ES-I3 (cell line): ENCODE data around the gene FLVCR2.
"Not testable (repeated sequence)": the region's sequence is repeated elsewhere in the genome, so short reads cannot be mapped to it uniquely, and the experiment has no call there.

ENCODE experiments used
- H3K36me3 ChIP-seq: 2 replicates; pipeline ENCODE4 v1.6.1; 2013; ENCODE audit warnings: mild to moderate bottlenecking, low read length, control low read depth, moderate library complexity; ENCODE audit not compliant: insufficient read depth
- H3K4me1 ChIP-seq: 2 replicates; pipeline ENCODE4 v1.6.1; 2013; ENCODE audit warnings: mild to moderate bottlenecking, control low read depth, low read length; ENCODE audit not compliant: insufficient read depth
- H3K9ac ChIP-seq: 2 replicates; pipeline ENCODE4 v1.6.1; 2013; ENCODE audit warnings: low read depth, mild to moderate bottlenecking, low read length, moderate library complexity
- H3K9me3 ChIP-seq: 2 replicates; pipeline ENCODE4 v1.6.1; 2013; ENCODE audit warnings: mild to moderate bottlenecking, low read length, moderate library complexity; ENCODE audit not compliant: control insufficient read depth, insufficient read depth

Gene FLVCR2

DNA sequence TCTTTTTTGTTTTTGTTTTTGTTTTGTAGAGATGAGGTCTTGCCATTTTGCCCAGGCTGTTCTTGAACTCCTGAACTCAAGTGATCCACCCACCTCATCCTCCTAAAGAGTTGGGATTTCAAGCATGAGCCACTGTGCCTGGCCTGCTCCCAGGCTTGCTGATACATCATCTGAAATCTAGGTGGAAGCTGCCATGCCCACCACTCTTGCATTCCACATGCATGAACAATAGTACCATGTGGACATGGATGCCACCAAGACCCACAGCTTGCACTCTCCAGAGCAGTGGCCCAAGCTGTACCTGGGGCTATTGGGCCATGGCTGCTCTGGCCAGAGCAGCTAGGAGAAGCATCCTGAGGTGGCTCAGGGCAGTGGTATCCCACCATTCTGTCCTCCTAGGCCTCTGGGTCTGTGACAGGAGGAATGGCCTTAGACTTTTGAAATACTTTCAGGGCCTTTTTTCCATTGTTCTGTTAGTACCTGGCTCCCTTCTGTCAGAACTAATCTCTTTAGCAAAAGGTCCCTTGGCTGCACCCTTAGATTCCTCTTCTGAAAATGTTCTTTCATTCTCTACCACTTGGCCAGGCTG, 13.7 kb downstream of the FLVCR2 start:
- H3K9ac ChIP-seq = no peak overlapping the region
- H3K4me1 ChIP-seq = no peaks in the 10 kb centered on the region
- H3K36me3 ChIP-seq = no peaks in the 10 kb centered on the region
- H3K9me3 ChIP-seq = peaks cover 10% of the 10 kb centered on the region

DNA sequence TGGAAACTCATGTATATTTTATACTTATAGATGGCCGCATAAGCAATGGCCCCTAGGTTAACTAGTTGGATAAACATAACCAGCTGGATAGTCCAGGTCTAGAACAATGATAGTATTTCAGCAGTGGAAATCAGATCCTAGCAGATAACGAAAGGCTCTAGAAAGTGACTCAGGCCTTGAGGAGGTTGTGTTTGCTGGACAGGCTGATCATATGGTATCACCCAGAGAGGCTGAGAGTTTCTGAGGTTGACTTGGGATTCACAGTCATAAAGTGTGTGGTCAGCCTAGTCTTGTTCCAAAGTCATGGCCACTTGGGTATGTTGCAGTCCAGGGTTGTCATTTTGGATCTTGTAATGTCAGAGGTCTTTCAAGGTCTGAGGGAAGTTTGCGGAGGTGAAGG, 16.8 kb downstream of the FLVCR2 start:
- no peak overlapping the region for H3K9ac ChIP-seq
- H3K4me1 ChIP-seq = peaks cover 6% of the 10 kb centered on the region; the same call in 1 of the 2 replicates
- H3K9me3 ChIP-seq = peaks cover 10% of the 10 kb centered on the region
- no peaks in the 10 kb centered on the region for H3K36me3 ChIP-seq

DNA sequence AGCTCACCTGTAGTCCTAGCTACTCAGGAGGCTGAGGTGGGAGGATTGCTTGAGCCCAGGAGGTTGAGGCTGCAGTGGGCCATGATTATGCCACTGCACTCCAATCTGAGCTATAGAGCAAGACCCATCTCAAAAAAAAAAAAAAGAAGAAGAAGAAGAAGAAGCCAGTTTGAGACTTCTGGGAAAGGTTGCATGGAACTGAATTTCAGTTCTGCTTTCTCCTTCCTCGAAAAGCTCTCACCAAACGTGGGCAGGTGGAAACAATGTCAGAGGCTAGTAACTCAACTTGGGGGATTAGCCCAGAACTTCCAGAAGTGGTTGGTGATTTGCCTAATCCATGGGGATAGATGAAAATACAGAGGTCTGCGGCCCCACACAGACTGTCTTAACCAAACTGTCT, 18.7 kb downstream of the FLVCR2 start:
- Histone ChIP-seq H3K36me3 (no peaks in the 10 kb centered on the region), H3K4me1 (peaks cover 6% of the 10 kb centered on the region; the same call in 1 of the 2 replicates), H3K9me3 (peaks cover under 1% of the 10 kb centered on the region), H3K9ac (no peak overlapping the region)

DNA sequence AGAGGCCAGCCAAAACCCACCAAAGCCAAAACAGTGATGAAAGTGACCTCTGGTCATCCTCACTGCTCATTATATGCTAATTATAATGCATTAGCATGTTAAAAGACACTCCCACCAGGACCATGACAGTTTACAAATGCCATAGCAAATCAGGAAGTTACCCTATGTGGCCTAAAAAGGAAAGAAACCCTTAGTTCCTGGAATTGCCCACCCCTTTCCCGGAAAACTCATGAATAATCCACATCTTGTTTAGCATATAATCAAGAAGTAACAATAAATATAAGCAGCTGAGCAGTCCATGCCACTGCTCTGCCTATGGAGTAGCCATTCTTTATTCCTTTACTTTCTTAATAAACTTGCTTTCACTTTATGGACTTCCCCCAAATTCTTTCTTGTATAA, 21.7 kb downstream of the FLVCR2 start:
- not testable (repeated sequence) for H3K36me3 ChIP-seq, H3K9me3 ChIP-seq, H3K4me1 ChIP-seq, H3K9ac ChIP-seq

DNA sequence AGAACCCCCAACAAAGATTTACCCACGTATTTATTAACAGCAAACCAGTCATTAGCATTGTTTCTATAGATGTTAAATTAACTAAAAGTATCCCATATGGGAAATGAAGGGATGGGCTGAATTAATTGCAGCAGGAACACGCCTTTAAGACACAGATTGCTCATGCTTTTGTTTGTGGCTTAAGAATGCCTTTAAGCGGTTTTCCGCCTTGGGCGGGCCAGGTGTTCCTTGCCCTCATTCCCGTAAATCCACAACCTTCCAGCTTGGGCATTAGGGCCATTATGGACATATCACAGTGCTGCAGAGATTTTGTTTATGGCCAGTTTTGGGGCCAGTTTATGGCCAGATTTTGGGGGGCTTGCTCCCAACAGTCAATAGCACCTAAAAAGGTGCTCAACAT, 22.6 kb downstream of the FLVCR2 start:
- H3K9me3 ChIP-seq, H3K9ac ChIP-seq, H3K36me3 ChIP-seq, H3K4me1 ChIP-seq: not testable (repeated sequence)

DNA sequence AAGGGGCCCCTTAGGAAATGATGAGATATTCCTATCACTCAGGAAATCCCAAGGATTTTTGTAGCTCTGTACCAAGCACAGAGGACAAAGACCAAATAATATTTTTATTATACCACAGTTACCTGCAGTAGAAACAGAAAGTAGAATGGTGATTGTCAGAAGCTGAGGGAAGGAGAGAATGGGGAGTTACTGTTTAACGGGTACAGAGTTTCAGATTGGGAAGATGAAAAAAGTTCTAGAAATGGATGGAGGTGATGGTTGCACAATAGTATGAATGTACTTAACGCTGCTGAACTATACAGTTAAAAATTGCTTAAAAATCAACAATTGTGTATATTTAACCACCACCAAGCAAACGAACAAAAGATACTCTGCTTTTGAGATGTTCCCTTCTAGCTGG, 24.1 kb downstream of the FLVCR2 start:
- no peaks in the 10 kb centered on the region; the same call in 1 of the 2 replicates for H3K9me3 ChIP-seq
- H3K9ac ChIP-seq = no peak overlapping the region
- peaks cover 6% of the 10 kb centered on the region; the same call in 1 of the 2 replicates for H3K4me1 ChIP-seq
- H3K36me3 ChIP-seq = no peaks in the 10 kb centered on the region

DNA sequence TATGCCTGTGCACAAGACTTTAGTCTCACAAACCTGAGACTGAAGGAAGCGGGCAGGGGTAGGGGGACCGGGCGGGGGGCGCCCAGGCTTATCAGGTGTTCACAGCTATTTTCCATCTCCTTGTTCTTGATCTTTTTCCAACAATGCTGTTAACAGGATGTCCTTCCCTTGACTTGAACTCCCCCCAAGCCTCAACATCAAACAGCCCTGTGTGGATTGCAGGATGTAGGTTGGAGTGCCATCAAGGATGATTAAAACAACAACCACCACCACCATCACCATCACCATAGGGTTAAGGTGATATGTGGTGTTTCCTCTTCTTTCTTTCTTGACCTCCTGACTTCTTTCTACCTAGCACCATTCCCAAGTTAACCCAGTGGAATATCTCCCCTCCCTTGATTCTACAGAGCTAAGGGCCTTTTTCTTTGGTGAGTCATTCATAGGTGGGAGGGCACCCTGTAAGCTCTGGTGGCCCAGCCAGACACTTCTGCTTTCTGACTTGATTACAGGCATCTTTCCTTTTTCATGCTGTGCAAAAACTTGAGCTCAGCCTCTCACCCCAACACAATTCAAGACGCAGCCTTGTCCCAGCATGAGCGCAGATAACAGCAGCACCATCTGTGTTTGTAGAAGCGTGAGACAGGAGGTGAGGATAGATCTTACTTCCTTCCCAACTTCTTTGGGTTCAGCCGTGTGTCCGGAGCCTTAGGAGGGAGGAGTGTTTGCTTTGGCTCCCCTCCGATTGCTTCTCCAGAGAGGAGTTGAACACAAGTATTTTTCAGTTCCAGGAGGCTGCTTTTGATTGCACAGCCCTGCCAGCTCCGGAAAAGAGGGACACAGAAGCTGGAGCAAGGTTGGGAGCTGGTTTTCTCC, 26.8 kb downstream of the FLVCR2 start:
- Histone ChIP-seq H3K9ac (no peak overlapping the region), H3K4me1 (no peaks in the 10 kb centered on the region), H3K9me3 (no peaks in the 10 kb centered on the region; the same call in 1 of the 2 replicates), H3K36me3 (no peaks in the 10 kb centered on the region)

DNA sequence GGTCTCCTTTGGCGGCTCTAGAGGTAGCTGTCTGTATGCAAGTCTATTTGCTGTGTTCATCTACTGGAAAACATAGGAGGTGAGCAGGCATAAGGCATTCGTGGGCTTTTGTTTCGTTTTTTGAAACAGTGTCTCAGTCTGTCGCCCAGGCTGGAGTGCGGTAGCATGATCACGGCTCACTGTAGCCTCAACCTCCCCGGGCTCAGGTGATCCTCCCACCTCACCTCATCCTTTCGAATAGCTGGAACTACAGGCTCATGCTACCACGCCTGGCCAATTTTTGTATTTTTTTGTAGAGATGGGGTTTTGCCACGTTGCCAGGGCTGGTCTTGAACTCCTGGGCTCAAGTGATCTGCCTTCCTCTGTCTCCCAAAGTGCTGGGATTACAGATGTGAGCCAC, 27.5 kb downstream of the FLVCR2 start:
- Histone ChIP-seq H3K9ac (no peak overlapping the region), H3K4me1 (no peaks in the 10 kb centered on the region), H3K9me3 (no peaks in the 10 kb centered on the region; the same call in 1 of the 2 replicates), H3K36me3 (no peaks in the 10 kb centered on the region)

DNA sequence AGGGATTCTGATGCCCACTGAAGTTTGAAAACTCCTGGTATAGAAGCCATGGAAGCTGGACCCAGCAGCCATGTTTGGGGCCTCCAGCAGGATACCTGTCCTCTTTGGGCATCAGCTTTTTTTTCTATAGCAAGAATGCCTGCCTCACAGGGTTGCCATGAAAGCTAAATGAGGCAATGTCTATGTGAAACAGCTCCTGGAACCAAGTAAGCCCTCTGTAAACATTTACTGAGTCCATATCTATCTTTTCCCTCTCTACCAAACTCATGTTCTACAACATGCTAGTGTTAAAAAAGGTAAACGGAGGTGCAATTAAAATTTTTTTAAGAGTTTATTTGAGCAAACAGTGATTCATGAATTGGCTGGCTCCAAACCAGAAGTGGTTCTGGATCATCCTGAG, 28.6 kb downstream of the FLVCR2 start:
- no peaks in the 10 kb centered on the region for H3K4me1 ChIP-seq
- H3K9me3 ChIP-seq = no peaks in the 10 kb centered on the region; the same call in 1 of the 2 replicates
- H3K9ac ChIP-seq = no peak overlapping the region
- H3K36me3 ChIP-seq = no peaks in the 10 kb centered on the region

DNA sequence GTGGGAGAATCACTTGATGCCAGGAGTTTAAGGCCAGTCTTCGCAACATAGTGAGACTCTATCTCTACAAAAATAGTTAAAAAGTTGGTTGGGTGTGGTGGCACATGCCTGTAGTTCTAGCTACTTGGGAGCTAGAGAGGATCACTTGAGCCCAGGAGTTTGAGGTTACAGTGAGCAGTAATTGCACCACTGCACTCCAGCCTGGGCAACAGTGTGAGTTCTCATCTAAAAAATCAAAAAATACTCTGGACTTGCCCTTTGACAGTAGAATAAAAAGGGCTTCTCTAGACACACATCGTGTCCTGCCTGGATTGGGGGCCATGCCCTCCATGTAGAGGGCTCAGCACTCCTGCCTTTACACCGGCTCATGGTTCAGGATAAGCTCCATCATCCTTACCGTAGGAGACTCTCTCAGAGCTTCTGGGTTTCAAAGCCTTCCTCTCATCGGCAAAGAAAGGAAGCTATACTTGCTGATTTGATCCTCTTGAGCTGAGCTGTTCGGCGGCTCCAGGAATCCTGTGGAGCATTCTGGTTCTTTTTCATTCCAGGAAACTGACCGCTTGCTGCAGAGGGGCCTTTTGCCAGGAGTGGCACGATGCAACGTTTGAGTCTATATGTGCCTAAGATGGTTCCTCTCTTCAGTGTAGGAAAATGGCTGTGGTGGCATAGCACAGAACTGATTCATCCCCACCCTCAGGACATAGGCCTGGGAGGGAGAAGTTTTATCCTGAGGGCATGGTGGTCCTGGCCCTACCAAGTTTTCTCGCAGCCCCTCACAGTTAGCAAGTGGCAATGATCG, 29.6 kb downstream of the FLVCR2 start:
- Histone ChIP-seq H3K9me3 (no peaks in the 10 kb centered on the region; the same call in 1 of the 2 replicates), H3K4me1 (no peaks in the 10 kb centered on the region), H3K9ac (no peak overlapping the region), H3K36me3 (no peaks in the 10 kb centered on the region)

DNA sequence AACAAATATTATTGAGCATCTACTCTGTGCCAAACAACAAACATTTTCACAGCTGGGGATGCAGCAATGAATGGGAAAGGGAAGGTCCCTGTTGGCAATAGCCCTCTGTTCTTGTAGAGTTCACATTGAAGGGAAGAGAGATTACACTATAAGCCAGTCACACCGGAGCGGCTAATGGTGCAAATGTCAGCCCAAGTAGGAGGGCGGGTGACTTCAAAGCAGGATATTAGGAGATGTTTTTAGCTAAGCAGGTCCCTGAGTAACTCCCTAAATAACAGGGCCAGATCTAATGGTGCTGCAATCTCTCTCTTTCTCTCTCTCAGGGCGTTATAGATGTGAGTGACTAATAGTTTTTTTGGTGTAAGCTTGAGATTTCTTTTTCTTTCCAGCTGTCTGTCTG, 30.7 kb downstream of the FLVCR2 start:
- H3K4me1 ChIP-seq = no peaks in the 10 kb centered on the region
- H3K9me3 ChIP-seq = no peaks in the 10 kb centered on the region; the same call in 1 of the 2 replicates
- no peaks in the 10 kb centered on the region for H3K36me3 ChIP-seq
- H3K9ac ChIP-seq = no peak overlapping the region

DNA sequence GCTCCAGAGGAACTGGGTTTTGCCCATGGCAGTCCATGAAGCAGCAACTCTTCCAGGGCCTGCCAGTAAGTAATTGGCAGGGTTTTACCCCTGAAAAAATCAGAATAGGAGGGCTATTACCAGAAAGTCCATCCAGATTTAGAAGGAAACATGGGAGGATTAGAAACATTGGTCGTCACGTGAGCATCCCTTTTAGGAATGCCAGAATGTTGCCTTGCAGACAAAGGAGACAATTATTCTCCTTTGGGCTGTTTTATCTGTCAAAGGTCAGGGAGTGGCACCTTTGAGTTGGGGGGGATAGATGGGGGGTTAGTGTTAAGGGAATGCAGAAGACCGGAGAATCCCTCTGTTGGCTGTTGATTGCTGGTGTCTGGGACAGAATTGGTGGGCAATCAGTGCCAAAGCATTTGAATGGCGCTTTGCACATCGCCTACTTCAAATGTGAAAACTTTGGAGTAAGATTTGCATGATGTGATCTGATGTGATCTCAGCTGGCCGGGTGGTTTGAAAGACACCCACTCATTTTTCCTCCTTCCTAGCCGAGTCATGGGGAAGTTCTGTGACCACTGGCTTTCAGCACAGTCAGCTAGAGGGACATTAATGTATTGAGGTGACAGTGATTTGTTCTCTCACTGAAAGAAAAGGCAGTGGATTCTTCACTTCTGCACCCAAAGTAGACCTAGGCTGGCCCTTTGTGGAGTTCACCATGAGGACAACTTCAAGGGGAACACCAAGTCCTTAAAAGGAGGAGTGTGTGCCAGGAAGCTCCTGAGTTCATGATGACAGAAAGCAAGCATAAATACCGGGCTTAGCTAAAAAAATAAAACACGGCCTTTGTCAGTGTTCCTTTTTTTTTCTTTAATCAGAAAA, 31.4 kb downstream of the FLVCR2 start:
- Histone ChIP-seq H3K9me3 (no peaks in the 10 kb centered on the region; the same call in 1 of the 2 replicates), H3K9ac (no peak overlapping the region), H3K36me3 (no peaks in the 10 kb centered on the region), H3K4me1 (no peaks in the 10 kb centered on the region)

DNA sequence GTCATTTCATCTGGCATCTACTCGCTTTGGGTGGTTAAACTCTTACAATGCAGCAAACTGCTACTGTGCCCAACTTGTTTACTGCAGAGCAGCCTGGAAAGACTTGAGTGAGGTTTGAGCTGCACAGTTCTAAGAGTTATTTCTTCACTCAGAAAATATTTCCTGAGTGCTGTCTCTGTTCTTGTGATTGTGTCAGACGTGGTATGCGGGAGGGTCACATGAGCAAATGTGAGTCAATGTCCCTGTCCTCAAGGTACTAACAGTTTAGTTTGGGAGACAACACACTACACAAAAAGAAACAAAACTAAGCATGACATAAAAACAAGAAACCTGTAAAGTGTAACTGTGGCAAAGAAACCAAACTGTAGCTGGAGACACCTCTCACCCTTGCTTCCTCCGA, 32.4 kb downstream of the FLVCR2 start:
- Histone ChIP-seq H3K4me1 (no peaks in the 10 kb centered on the region), H3K9me3 (no peaks in the 10 kb centered on the region; the same call in 1 of the 2 replicates), H3K36me3 (no peaks in the 10 kb centered on the region), H3K9ac (no peak overlapping the region)

DNA sequence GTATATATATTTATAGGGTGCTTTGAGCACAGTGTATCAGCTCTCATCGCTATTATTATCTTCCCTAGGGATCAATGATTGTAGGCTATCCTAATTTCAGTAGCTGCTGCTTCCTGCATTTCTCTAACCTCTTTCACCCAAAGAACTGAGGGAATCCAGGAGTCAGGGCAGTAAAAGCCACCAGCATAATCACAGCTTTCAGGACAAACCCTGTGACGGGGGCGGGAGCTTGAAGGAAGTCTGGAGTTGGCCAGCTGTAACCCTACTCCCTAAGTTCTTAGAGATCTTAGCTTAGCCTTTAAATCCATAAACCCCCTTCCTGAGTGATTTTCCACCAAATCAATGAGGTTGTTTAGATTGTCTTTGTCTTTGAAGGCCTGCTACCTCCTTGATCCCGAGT, 33.7 kb downstream of the FLVCR2 start:
- Histone ChIP-seq H3K9ac (no peak overlapping the region), H3K9me3 (no peaks in the 10 kb centered on the region), H3K4me1 (no peaks in the 10 kb centered on the region), H3K36me3 (no peaks in the 10 kb centered on the region)
